GM12878 (cell line): ENCODE data around the gene SMC1B. TPM values are rescaled to one million over a fixed set of nuclear protein-coding genes. Genes with fewer than 3 reads are reported as not detected.

ENCODE experiments used
- ATAC-seq: fragments of 200-7000 bp; cut with Tn5 transposase; 3 replicates; pipeline ENCODE4 v1.9.1; 2020; ENCODE audit warnings: mild to moderate bottlenecking, moderate library complexity
- BruUV-seq: library from RNA; stranded (reverse); fragments of 400-500 nt; replicated peaks from 2 replicates; lab custom pipeline; 2021; lab: Mats Ljungman, UMichigan
- CTCF ChIA-PET: fragments of 300-600 bp; sonication (Branson Sonifier 250); formaldehyde crosslinking; extraction: SDS; loops from one replicate; lab custom pipeline; 2021; ENCODE audit warnings: inconsistent platforms; lab: Yijun Ruan, JAX
- POLR2A ChIA-PET: fragments of 350-600 bp; formaldehyde crosslinking; extraction: SDS; loops from one replicate; lab custom pipeline; 2021; ENCODE audit warnings: inconsistent platforms; lab: Charles Lee
- RAD21 ChIA-PET: fragments of 300-600 bp; sonication (Branson Sonifier 250); formaldehyde crosslinking; loops from one replicate; lab custom pipeline; 2023; ENCODE audit warnings: antibody characterized with exemption; ENCODE audit not compliant: unreplicated experiment; lab: Charles Lee
- SMC1A ChIA-PET: fragments of 300-600 bp; sonication (Branson Sonifier 250); formaldehyde crosslinking; loops from one replicate; lab custom pipeline; 2023; ENCODE audit not compliant: unreplicated experiment, uncharacterized antibody; lab: Charles Lee
- DNase-seq: peaks from one replicate; pipeline ENCODE4 v3.0.0-alpha.2; 2011; ENCODE audit warnings: low read depth, low spot score
- FAIRE-seq: peaks from 3 replicates; lab custom pipeline; 2011; peaks lifted over from hg19 to GRCh38; lab: Jason Lieb, UNC
- H2AFZ ChIP-seq: 2 replicates; pipeline ENCODE4 v1.6.0; 2011; ENCODE audit warnings: low read depth, low read length, control low read depth; ENCODE audit not compliant: control insufficient read depth
- H3K27ac ChIP-seq: 2 replicates; pipeline ENCODE4 v1.5.1; 2011; ENCODE audit warnings: control low read depth; ENCODE audit not compliant: control insufficient read depth, insufficient read depth
- H3K27me3 ChIP-seq, 2 experiments: replicated peaks in 1 of 2; 2 replicates each; pipeline versions ENCODE4 v1.6.0 to v1.6.1; 2011; ENCODE audit warnings: low read length in 1 of 2; ENCODE audit not compliant: control insufficient read depth in 2 of 2, insufficient read depth in 2 of 2
- H3K36me3 ChIP-seq, 2 experiments: 2 replicates each; pipeline ENCODE4 v1.5.1; 2011; ENCODE audit warnings: low read length in 1 of 2; ENCODE audit not compliant: control insufficient read depth in 2 of 2, insufficient read depth in 2 of 2
- H3K4me1 ChIP-seq: 2 replicates; pipeline ENCODE4 v1.6.1; 2011; ENCODE audit warnings: mild to moderate bottlenecking, low read length, moderate library complexity, mixed read lengths; ENCODE audit not compliant: control insufficient read depth, insufficient read depth
- H3K4me2 ChIP-seq: 2 replicates; pipeline ENCODE4 v1.6.0; 2011; ENCODE audit warnings: control low read depth; ENCODE audit not compliant: control insufficient read depth, insufficient read depth
- H3K4me3 ChIP-seq: fragments of 200-600 bp; sonication (generic); 2 replicates; pipeline ENCODE4 v1.5.1; 2016
- H3K79me2 ChIP-seq: 2 replicates; pipeline ENCODE4 v1.6.0; 2011; ENCODE audit warnings: low read length; ENCODE audit not compliant: control insufficient read depth, insufficient read depth
- H3K9ac ChIP-seq: 2 replicates; pipeline ENCODE4 v1.8.0; 2011; ENCODE audit warnings: low read length, control low read depth, mixed read lengths; ENCODE audit not compliant: control insufficient read depth, insufficient read depth
- H3K9me3 ChIP-seq: replicated peaks from 3 replicates; pipeline ENCODE4 v1.5.1; 2011; ENCODE audit warnings: mild to moderate bottlenecking, low read length; ENCODE audit not compliant: control insufficient read depth, insufficient read depth
- H4K20me1 ChIP-seq: 2 replicates; pipeline ENCODE4 v1.6.0; 2011; ENCODE audit not compliant: control insufficient read depth, insufficient read depth
- CBX3 ChIP-seq: fragments of 200-600 bp; sonication (generic); IDR thresholded peaks from 2 replicates; pipeline ENCODE4 v1.6.1; 2016; ENCODE audit warnings: low read depth, borderline replicate concordance
- CBX5 ChIP-seq: sonication (generic); IDR thresholded peaks from 2 replicates; pipeline ENCODE4 v1.6.1; 2016; ENCODE audit warnings: low read depth, moderate library complexity, mild to moderate bottlenecking, inconsistent platforms
- CHD2 ChIP-seq: IDR thresholded peaks from 2 replicates; pipeline ENCODE4 v1.6.1; 2011; ENCODE audit warnings: low read depth, low read length, improper control_type of control experiment, borderline replicate concordance
- DPF2 ChIP-seq: fragments of 450-650 bp; IDR thresholded peaks from 2 replicates; pipeline ENCODE4 v1.6.1; 2017; ENCODE audit warnings: mild to moderate bottlenecking
- FOXK2 ChIP-seq: fragments of 450-650 bp; IDR thresholded peaks from 2 replicates; pipeline ENCODE4 v1.6.1; 2017; ENCODE audit warnings: mild to moderate bottlenecking, moderate library complexity
- IRF3 ChIP-seq: fragments of 450-650 bp; IDR thresholded peaks from 2 replicates; pipeline ENCODE4 v1.6.1; 2014; ENCODE audit warnings: mild to moderate bottlenecking
- KAT2A ChIP-seq: conservative IDR thresholded peaks from 2 replicates; pipeline ENCODE4 v1.6.1; 2011; ENCODE audit warnings: low read depth, low read length; ENCODE audit not compliant: control insufficient read depth
- MTA2 ChIP-seq: fragments of 450-650 bp; IDR thresholded peaks from 2 replicates; pipeline ENCODE4 v1.6.1; 2016; ENCODE audit warnings: low read depth, mild to moderate bottlenecking, moderate library complexity
- MXI1 ChIP-seq: fragments of 150-350 bp; IDR thresholded peaks from 2 replicates; pipeline ENCODE4 v1.6.1; 2011; ENCODE audit warnings: low read depth, mild to moderate bottlenecking, inconsistent platforms, low read length, improper control_type of control experiment
- PBX3 ChIP-seq: IDR thresholded peaks from 2 replicates; pipeline ENCODE4 v1.6.1; 2011; ENCODE audit warnings: mild to moderate bottlenecking, low read depth, low read length, moderate library complexity; ENCODE audit not compliant: insufficient replicate concordance
- RFX5 ChIP-seq: IDR thresholded peaks from 2 replicates; pipeline ENCODE4 v1.6.1; 2011; ENCODE audit warnings: low read depth, low read length, improper control_type of control experiment
- SIX5 ChIP-seq: IDR thresholded peaks from 2 replicates; pipeline ENCODE4 v1.6.1; 2011; ENCODE audit warnings: mild to moderate bottlenecking, low read depth, low read length, moderate library complexity; ENCODE audit not compliant: severe bottlenecking
- STAT1 ChIP-seq: fragments of 450-650 bp; conservative IDR thresholded peaks from 2 replicates; pipeline ENCODE4 v1.6.1; 2014; ENCODE audit warnings: antibody characterized with exemption, mild to moderate bottlenecking
- TBL1XR1 ChIP-seq: IDR thresholded peaks from 2 replicates; pipeline ENCODE4 v1.6.1; 2012; ENCODE audit warnings: low read depth, low read length, improper control_type of control experiment
- TCF12 ChIP-seq: IDR thresholded peaks from 2 replicates; pipeline ENCODE4 v1.6.1; 2011; ENCODE audit warnings: low read depth, mild to moderate bottlenecking, low read length
- USF1 ChIP-seq: IDR thresholded peaks from 2 replicates; pipeline ENCODE4 v1.6.1; 2011; ENCODE audit warnings: borderline replicate concordance, low read depth, mild to moderate bottlenecking, moderate library complexity, mixed read lengths, low read length; ENCODE audit not compliant: insufficient read depth; ENCODE audit errors: extremely low read length
- WGBS: methylation state at CpG from one replicate; pipeline ENCODE4 v1.1.6; 2016; ENCODE audit warnings: low lambda C conversion rate; ENCODE audit not compliant: insufficient replicate concordance, insufficient coverage; ENCODE audit errors: missing lambda C conversion rate; 5-methylcytosine and 5-hydroxymethylcytosine counted together
- in situ Hi-C: fragments of 300-500 bp; cut with MboI; formaldehyde crosslinking; loops from 9 replicates; pipeline ENCODE4 v1.14.3; 2018; ENCODE audit warnings: mixed read lengths
- intact Hi-C: fragments of 100-400 bp; cut with micrococcal nuclease; formaldehyde crosslinking; loops from one replicate; pipeline ENCODE4 v1.14.2; 2022; ENCODE audit not compliant: unreplicated experiment
- polyA plus RNA-seq, 11 experiments: library from polyadenylated mRNA; depleted of rRNA in 4 of 11; unstranded in 6 of 11; stranded (reverse) in 5 of 11; fragments of >200 nt; fragmentation: Nextera tagmentation in 4 of 11; fragmentation: Illumina TruSeq in 1 of 11; extraction: Ambion mirVana in 4 of 11; extraction: Trizol in 1 of 11; gene quantifications; 1 replicate in 1 of 11; 2 replicates in 10 of 11; pipeline versions ENCODE4 v1.2.1 to v1.2.3, GENCODE V29; 2011 to 2016; ENCODE audit warnings: inconsistent platforms in 2 of 11, missing spikeins in 2 of 11, low read depth in 1 of 11
- total RNA-seq, 4 experiments: library from RNA; depleted of rRNA in 3 of 4; stranded (reverse); fragments of >200 nt in 3 of 4; fragmentation: Illumina TruSeq in 1 of 4; extraction: Trizol in 1 of 4; gene quantifications; 2 replicates each; pipeline versions ENCODE4 v1.2.1 to v1.2.3, GENCODE V29; 2013 to 2021

Gene SMC1B
- total and polyA plus RNA-seq, 10 of the 15 experiments (the other 5 are each of a cell fraction or from before 2014, with no cell fraction given): not detected

GRCh38 chr22:45381348-45381747 is 32.1 kb downstream of the SMC1B start:
- in situ Hi-C loops: no loop called here
- no peak for TF ChIP-seq KAT2A
- no peak for TF ChIP-seq SIX5
- TF ChIP-seq TCF12: no peak
- TF ChIP-seq MTA2: no peak
- no peak for TF ChIP-seq MXI1
- TF ChIP-seq PBX3: no peak
- TF ChIP-seq RFX5: no peak
- TF ChIP-seq IRF3: no peak
- no peak for TF ChIP-seq TBL1XR1
- no peak for TF ChIP-seq STAT1
- no peak for TF ChIP-seq USF1
- TF ChIP-seq FOXK2: no peak
- no peak for TF ChIP-seq DPF2
- TF ChIP-seq CBX3: no peak
- TF ChIP-seq CHD2: no peak
- TF ChIP-seq CBX5: no peak
- TF ChIP-seq, all 136 proteins: peak for 0
- H3K4me1 ChIP-seq: no peaks in the 10 kb centered on the region
- H3K9me3 ChIP-seq: no peaks in the 10 kb centered on the region
- BruUV-seq: no TSS peak
- H4K20me1 ChIP-seq: no peaks in the 10 kb centered on the region
- H2AFZ ChIP-seq: no peak overlapping the region
- ChIA-PET SMC1A (no interaction called here), POLR2A (no interaction called here), RAD21 (no interaction called here), CTCF (interaction anchor here (0.6 kb wide), 1 partner anchor 59 kb away, joined by 3 read pairs; no protein-coding TSS in a partner anchor)
- no peak for FAIRE-seq
- H3K4me2 ChIP-seq: no peak overlapping the region
- H3K79me2 ChIP-seq: no peaks in the 10 kb centered on the region
- no peak overlapping the region for H3K27ac ChIP-seq
- no peak for DNase-seq
- no peaks in the 10 kb centered on the region for H3K27me3 ChIP-seq
- no peak overlapping the region for H3K9ac ChIP-seq
- WGBS: 37% methylated on average over 2 of the region's 2 CpGs
- no peak for ATAC-seq
- no peaks in the 10 kb centered on the region for H3K36me3 ChIP-seq
- no peak overlapping the region for H3K4me3 ChIP-seq
- intact Hi-C loops: no loop called here
